Testis (tissue), 3 donors: ENCODE measurements around the gene UBTF. TPM values are rescaled to one million over a fixed set of nuclear protein-coding genes. Genes with fewer than 3 reads are reported as not detected.
A peak's percentile ranks its signal among the peaks of the same experiment; 100 is the strongest.

Experiments
- DNase-seq: peaks from one replicate; pipeline ENCODE4 v3.0.0-alpha.2; 2019
- H3K27ac ChIP-seq, 2 donors: fragments of 200-600 bp; sonication (generic); one replicate each; pipeline ENCODE4 v1.5.1; 2019
- H3K27me3 ChIP-seq: fragments of 200-600 bp; sonication (generic); one replicate; pipeline ENCODE4 v1.5.1; 2019
- H3K36me3 ChIP-seq: fragments of 200-600 bp; sonication (generic); one replicate; pipeline ENCODE4 v1.5.1; 2017; ENCODE audit warnings: low read depth; ENCODE audit errors: missing control alignments
- H3K4me1 ChIP-seq: fragments of 200-600 bp; sonication (generic); one replicate; pipeline ENCODE4 v1.5.1; 2019
- H3K4me3 ChIP-seq, 2 donors: fragments of 200-600 bp; sonication (generic); one replicate each; pipeline ENCODE4 v1.5.1; 2017 to 2019
- H3K9me3 ChIP-seq: fragments of 200-600 bp; sonication (generic); one replicate; pipeline ENCODE4 v1.5.1; 2017
- POLR2A ChIP-seq: fragments of 450-650 bp; IDR thresholded peaks from one replicate; pipeline ENCODE4 v1.6.1; 2017; ENCODE audit warnings: antibody characterized with exemption, mild to moderate bottlenecking, moderate library complexity
- WGBS, 2 donors: methylation state at CpG; one replicate each; pipeline ENCODE4 v1.1.5; 2018; 5-methylcytosine and 5-hydroxymethylcytosine counted together
- intact Hi-C: fragments of 100-400 bp; cut with DNase I; formaldehyde crosslinking; loops from one replicate; pipeline ENCODE4 v1.15.1; 2023; ENCODE audit warnings: low total_unique reads
- polyA plus RNA-seq: library from polyadenylated mRNA; stranded (reverse); fragments of 350-450 nt; fragmentation: Illumina TruSeq; extraction: RNeasy Lipid Tissue Mini Kit (QIAGEN cat#74804); gene quantifications from one replicate; pipeline ENCODE4 v1.2.3, GENCODE V29; 2014; ENCODE audit warnings: low read depth, low replicate concordance; ENCODE audit not compliant: insufficient read depth
- total RNA-seq, 2 donors: library from RNA; depleted of rRNA; stranded (reverse); fragments of >200 nt; gene quantifications; one replicate each; pipeline ENCODE4 v1.2.3, GENCODE V29; 2016
- TF ChIP-seq, protein P1 (sequence below), 3 experiments: fragments of 450-650 bp in 2 of 3; fragments of 200-600 bp in 1 of 3; sonication (generic) in 1 of 3; IDR thresholded peaks; one replicate each; pipeline ENCODE4 v1.5.1; 2016 to 2019; ENCODE audit warnings: antibody characterized with exemption in 3 of 3, mild to moderate bottlenecking in 2 of 3, moderate library complexity in 1 of 3

The UBTF gene
- total and polyA plus RNA-seq, 3 donors from 2014 or later = 54.2 to 78.7 (median 69.6) TPM

- Histone ChIP-seq H3K9me3 (no peaks in the 10 kb centered on the region), H3K27ac (peak overlapping the region in 1 of 2 donors; percentile 24), H3K27me3 (no peaks in the 10 kb centered on the region), H3K4me3 (no peak overlapping the region), H3K36me3 (peaks cover 5% of the 10 kb centered on the region), H3K4me1 (peaks cover 30% of the 10 kb centered on the region)
- intact Hi-C loops = no loop called here
- no peak for DNase-seq
- TF ChIP-seq, protein P1, sequence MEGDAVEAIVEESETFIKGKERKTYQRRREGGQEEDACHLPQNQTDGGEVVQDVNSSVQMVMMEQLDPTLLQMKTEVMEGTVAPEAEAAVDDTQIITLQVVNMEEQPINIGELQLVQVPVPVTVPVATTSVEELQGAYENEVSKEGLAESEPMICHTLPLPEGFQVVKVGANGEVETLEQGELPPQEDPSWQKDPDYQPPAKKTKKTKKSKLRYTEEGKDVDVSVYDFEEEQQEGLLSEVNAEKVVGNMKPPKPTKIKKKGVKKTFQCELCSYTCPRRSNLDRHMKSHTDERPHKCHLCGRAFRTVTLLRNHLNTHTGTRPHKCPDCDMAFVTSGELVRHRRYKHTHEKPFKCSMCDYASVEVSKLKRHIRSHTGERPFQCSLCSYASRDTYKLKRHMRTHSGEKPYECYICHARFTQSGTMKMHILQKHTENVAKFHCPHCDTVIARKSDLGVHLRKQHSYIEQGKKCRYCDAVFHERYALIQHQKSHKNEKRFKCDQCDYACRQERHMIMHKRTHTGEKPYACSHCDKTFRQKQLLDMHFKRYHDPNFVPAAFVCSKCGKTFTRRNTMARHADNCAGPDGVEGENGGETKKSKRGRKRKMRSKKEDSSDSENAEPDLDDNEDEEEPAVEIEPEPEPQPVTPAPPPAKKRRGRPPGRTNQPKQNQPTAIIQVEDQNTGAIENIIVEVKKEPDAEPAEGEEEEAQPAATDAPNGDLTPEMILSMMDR (IDR thresholded peaks at IDR 0.05) = no peak
- TF ChIP-seq POLR2A = no peak
- WGBS, 2 donors = 52 to 69% methylated on average over 12 to 31 of the region's 31 CpGs
These were observed 6.7 kb downstream of the UBTF start for GRCh38 chr17:44212507-44213402.

- intact Hi-C loops = no loop called here
- WGBS, 2 donors = 80 to 84% methylated on average over 11 to 20 of the region's 30 CpGs
- H3K27ac ChIP-seq = no peak overlapping the region
These were observed 7.9 kb downstream of the UBTF start for GRCh38 chr17:44211281-44212265.

GRCh38 chr17:44210342-44211192 is 8.9 kb downstream of the UBTF start:
- H3K4me3 ChIP-seq = peak overlapping the region in 1 of 2 donors; percentile 31
- TF ChIP-seq POLR2A = no peak
- TF ChIP-seq, protein P1 (IDR thresholded peaks at IDR 0.05) = peak; percentile 95 to 99 (median 99)
- peak; percentile 92 for DNase-seq
- peaks cover 5% of the 10 kb centered on the region for H3K36me3 ChIP-seq
- H3K4me1 ChIP-seq = peaks cover 23% of the 10 kb centered on the region
- intact Hi-C loops = no loop called here
- H3K27ac ChIP-seq = peak overlapping the region; percentile 55 to 68
- no peaks in the 10 kb centered on the region for H3K27me3 ChIP-seq
- no peaks in the 10 kb centered on the region for H3K9me3 ChIP-seq
- 20 to 41% methylated on average over 3 to 52 of the region's 64 CpGs for WGBS, 2 donors

More at GRCh38 chr17:44211281-44212265, 7.9 kb downstream of the UBTF start:
- no peaks in the 10 kb centered on the region for H3K27me3 ChIP-seq
- no peak for DNase-seq
- no peak overlapping the region for H3K4me3 ChIP-seq
- H3K9me3 ChIP-seq = no peaks in the 10 kb centered on the region
- H3K36me3 ChIP-seq = peaks cover 5% of the 10 kb centered on the region
- peaks cover 23% of the 10 kb centered on the region for H3K4me1 ChIP-seq
- TF ChIP-seq POLR2A = no peak
- TF ChIP-seq, protein P1 (IDR thresholded peaks at IDR 0.05) = no peak

DNA sequence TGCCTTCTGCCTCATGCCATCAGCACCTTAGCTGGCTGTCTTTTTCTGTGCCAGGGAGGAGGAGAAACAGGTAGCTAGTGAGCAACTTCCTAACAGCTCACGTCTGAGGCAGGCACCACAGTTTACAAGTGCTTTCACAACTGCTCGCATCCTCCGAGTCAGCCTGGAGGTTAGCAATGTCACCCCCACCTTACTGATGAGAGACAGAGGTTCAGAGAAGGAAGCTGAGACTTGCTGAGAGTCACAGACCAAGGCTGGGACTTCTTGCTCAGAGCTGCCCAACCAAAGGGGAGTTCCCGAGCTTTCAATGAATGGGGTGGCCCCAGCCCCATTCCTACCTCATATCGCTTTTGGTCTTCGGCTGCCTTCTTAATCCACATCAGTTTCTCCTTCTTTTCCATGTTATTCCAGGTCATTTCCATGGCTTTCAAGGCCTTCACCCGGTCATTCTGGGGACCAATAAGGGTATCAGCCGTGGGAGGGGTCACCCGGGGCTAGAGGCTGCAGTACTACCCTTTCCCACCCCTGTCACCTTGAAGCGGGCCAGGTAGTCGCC is 9.6 kb downstream of the UBTF start:
- intact Hi-C loops = no loop called here
- 47 to 62% methylated on average over 11 of the region's 11 CpGs for WGBS, 2 donors
- H3K4me3 ChIP-seq = peak overlapping the region in 1 of 2 donors; percentile 31
- H3K27me3 ChIP-seq = no peaks in the 10 kb centered on the region
- no peak for DNase-seq
- peaks cover 23% of the 10 kb centered on the region for H3K4me1 ChIP-seq
- TF ChIP-seq POLR2A = no peak
- peak overlapping the region; percentile 55 to 60 for H3K27ac ChIP-seq
- peaks cover 5% of the 10 kb centered on the region for H3K36me3 ChIP-seq
- H3K9me3 ChIP-seq = no peaks in the 10 kb centered on the region
